GM10847 (cell line): ENCODE data around the gene RPTN.

Experiments
- POLR2A ChIP-seq: IDR thresholded peaks from 2 replicates; pipeline ENCODE4 v1.6.1; 2011; ENCODE audit not compliant: insufficient read length; ENCODE audit errors: extremely low read depth

Gene RPTN

DNA sequence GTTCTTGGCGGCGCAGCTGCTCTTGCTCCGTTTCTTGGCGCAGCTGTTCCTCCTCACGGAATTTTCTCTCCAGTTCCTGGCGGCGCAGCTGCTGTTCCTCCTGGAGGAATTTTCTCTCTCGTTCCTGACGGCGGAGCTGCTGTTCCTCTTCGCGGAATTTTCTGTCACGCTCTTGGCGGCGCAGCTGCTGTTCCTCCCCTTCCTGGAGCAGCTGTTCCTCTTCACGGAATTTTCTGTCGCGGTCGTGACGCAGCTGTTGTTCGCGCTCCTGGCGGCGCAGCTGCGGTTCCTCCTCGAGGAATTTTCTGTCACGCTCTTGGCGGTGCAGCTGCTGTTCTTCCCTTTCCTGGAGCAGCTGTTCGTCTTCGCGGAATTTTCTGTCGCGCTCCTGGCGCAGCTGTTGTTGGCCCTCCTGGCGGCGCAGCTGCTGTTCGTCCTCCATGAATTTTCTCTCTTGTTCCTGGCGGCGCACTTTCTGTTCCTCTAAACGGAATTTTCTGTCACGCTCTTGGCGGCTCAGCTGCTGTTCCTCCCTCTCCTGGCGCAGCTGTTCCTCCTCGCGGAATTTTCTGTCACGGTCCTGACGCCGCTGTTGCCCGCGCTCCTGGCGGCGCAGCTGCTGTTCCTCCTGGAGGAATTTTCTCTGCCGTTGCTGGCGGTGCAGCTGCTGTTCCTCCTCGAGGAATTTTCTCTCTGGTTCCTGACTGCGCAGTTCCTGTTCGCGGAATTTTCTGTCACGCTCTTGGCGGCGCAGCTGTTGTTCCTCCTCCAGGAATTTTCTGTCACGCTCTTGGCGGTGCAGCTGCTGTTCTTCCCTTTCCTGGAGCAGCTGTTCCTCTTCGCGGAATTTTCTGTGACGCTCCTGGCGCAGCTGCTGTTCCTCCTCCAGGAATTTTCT, 50.8 kb downstream of the RPTN start:
- TF ChIP-seq POLR2A: no peak

DNA sequence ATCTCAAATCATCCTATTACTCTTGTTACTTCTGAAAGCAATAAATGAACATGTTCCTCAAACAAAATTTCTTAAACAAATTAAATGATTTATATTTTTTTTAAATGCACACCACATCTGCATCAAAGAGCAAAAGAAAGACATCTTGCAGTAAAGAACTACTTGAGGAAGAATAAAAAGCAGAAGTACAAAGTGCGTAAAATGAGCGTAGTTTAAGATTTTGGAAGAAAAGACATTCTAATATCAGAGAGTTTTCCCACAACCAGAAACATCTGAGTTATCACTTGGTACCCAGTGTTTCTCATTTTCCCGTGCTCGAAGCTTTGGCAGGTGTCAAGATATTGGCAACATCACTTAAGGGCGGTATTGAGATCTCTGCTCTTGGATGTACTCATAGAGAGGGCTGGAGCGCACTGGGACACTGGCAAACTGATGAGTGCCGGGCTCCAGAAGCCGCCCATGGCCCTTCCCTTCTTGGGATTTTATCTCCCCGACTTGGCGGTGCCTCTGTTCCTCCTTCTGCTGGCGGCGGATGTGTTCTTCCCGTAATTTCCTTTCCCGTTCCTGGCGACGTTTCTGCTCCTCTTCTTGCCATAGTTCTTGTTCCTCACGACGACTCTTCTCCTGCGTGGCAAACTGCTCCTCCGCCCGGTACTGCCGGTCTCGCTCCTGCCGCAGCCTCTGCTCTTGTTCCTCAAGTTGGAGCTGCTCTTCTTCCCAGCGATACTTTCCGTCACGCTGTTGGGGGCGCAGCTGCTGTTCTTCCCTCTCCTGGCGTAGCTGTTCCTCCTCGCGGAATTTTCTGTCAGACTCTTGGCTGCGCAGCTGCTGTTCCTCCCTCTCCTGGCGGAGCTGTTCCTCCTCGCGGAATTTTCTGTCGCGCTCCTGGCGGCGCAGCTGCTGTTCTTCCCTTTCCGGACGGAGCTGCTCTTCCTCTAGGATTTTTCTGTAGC, 51.7 kb downstream of the RPTN start:
- no peak for TF ChIP-seq POLR2A

DNA sequence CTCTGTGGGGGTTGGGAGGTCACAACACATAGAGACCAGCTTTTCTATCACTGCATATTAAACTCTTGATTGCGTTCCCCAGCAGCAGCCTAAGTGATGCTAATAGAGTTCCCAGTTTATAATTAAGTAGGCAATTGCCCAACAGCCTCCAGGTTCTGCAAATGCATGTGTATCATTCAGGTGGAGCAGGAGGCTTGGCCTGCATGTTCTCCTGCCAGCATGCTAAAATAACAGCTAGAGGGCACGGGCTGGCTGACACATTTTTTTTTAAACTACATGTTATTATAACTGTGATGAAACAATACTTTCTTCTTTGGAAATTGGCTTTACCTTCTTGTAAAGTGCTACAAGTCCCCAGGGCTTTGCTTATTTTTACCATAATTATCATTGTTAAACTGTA, 54.2 kb downstream of the RPTN start:
- TF ChIP-seq POLR2A: no peak
